Measurements from ENCODE around the gene CFAP46. TPM values are rescaled to one million over a fixed set of nuclear protein-coding genes. Genes with fewer than 3 reads are reported as not detected.
"Not testable (repeated sequence)": the region's sequence is repeated elsewhere in the genome, so short reads cannot be mapped to it uniquely, and the experiment has no call there.

The CFAP46 gene
- total RNA-seq, 2 experiments from 2014 or later = not detected

GRCh38 chr10:132957131-132957530 lies 14.8 kb upstream of the CFAP46 start:
- Mint-ChIP-seq H3K27me3 (peaks cover 16% of the 10 kb centered on the region), H3K9me3 (no peaks in the 10 kb centered on the region)

GRCh38 chr10:132956259-132956658 lies 13.9 kb upstream of the CFAP46 start:
- POLR2A ChIA-PET; H3K4me1 Mint-ChIP-seq (ENCODE audit: low read depth); H3K4me1 ChIP-seq (ENCODE audit: insufficient read depth, low read length); H3K27me3 ChIP-seq (ENCODE audit: control insufficient read depth in 1 of 2, insufficient read depth in 2 of 2, low read length in 2 of 2); H3K9me3 ChIP-seq (ENCODE audit: control insufficient read depth in 1 of 2, insufficient read depth in 1 of 2, low read length in 2 of 2); intact Hi-C loops (cut with DNase I, micrococcal nuclease); H3K27ac Mint-ChIP-seq; H3K9me3 Mint-ChIP-seq; H3K4me3 Mint-ChIP-seq; ATAC-seq (ENCODE audit: poor library complexity); H3K27ac ChIP-seq (ENCODE audit: low read depth in 1 of 2, low read length in 2 of 2); H3K36me3 ChIP-seq (ENCODE audit: insufficient read depth, low read length); DNase-seq; CTCF ChIA-PET; H3K4me3 ChIP-seq (ENCODE audit: low read length); H3K36me3 Mint-ChIP-seq (ENCODE audit: low read depth): not testable (repeated sequence)
- H3K27me3 Mint-ChIP-seq = peaks cover 21% of the 10 kb centered on the region

More at GRCh38 chr10:132957131-132957530, 14.8 kb upstream of the CFAP46 start:
- intact Hi-C loops (cut with DNase I, micrococcal nuclease) = no loop called here
- H3K4me3 Mint-ChIP-seq = no peak overlapping the region
- CTCF ChIA-PET = no interaction called here
- TF ChIP-seq CTCF (IDR thresholded peaks at IDR 0.05) = no peak
- no peaks in the 10 kb centered on the region for H3K36me3 ChIP-seq (ENCODE audit: insufficient read depth, low read length)
- no peak overlapping the region for H3K4me3 ChIP-seq (ENCODE audit: low read length)
- POLR2A ChIA-PET = no interaction called here
- ATAC-seq (ENCODE audit: poor library complexity) = no peak
- no peaks in the 10 kb centered on the region for H3K36me3 Mint-ChIP-seq (ENCODE audit: low read depth)
- H3K4me1 ChIP-seq (ENCODE audit: insufficient read depth, low read length) = peaks cover 5% of the 10 kb centered on the region
- no peak for DNase-seq
- H3K27me3 ChIP-seq (ENCODE audit: control insufficient read depth in 1 of 2, insufficient read depth in 2 of 2, low read length in 2 of 2) = peaks cover 0 to 1% of the 10 kb centered on the region in 2 experiments
- no peak overlapping the region for H3K27ac ChIP-seq (ENCODE audit: low read depth in 1 of 2, low read length in 2 of 2)
- H3K4me1 Mint-ChIP-seq (ENCODE audit: low read depth) = no peaks in the 10 kb centered on the region
- no peak overlapping the region for H3K27ac Mint-ChIP-seq
- H3K9me3 ChIP-seq (ENCODE audit: control insufficient read depth in 1 of 2, insufficient read depth in 1 of 2, low read length in 2 of 2) = peaks cover 0 to under 1% of the 10 kb centered on the region in 2 experiments

GRCh38 chr10:132955479-132955878 lies 13.1 kb upstream of the CFAP46 start:
- Mint-ChIP-seq H3K4me1 (ENCODE audit: low read depth) (no peaks in the 10 kb centered on the region), H3K27me3 (peaks cover 29% of the 10 kb centered on the region), H3K4me3 (no peak overlapping the region), H3K9me3 (no peaks in the 10 kb centered on the region), H3K36me3 (ENCODE audit: low read depth) (no peaks in the 10 kb centered on the region), H3K27ac (no peak overlapping the region)
- POLR2A ChIA-PET = no interaction called here
- peaks cover 2 to 6% of the 10 kb centered on the region in 2 experiments for H3K27me3 ChIP-seq (ENCODE audit: control insufficient read depth in 1 of 2, insufficient read depth in 2 of 2, low read length in 2 of 2)
- no peak for TF ChIP-seq CTCF (IDR thresholded peaks at IDR 0.05)
- intact Hi-C loops (cut with DNase I, micrococcal nuclease) = no loop called here
- no peaks in the 10 kb centered on the region for H3K36me3 ChIP-seq (ENCODE audit: insufficient read depth, low read length)
- peaks cover 0 to 5% of the 10 kb centered on the region in 2 experiments for H3K9me3 ChIP-seq (ENCODE audit: control insufficient read depth in 1 of 2, insufficient read depth in 1 of 2, low read length in 2 of 2)
- CTCF ChIA-PET = no interaction called here
- no peak overlapping the region for H3K27ac ChIP-seq (ENCODE audit: low read depth in 1 of 2, low read length in 2 of 2)
- ATAC-seq (ENCODE audit: poor library complexity) (no peak), DNase-seq (no peak)
- H3K4me3 ChIP-seq (ENCODE audit: low read length) = no peak overlapping the region
- H3K4me1 ChIP-seq (ENCODE audit: insufficient read depth, low read length) = no peaks in the 10 kb centered on the region

GRCh38 chr10:132953428-132953827 lies 11.1 kb upstream of the CFAP46 start:
- H3K4me3 Mint-ChIP-seq = no peak overlapping the region
- intact Hi-C loops (cut with DNase I, micrococcal nuclease) = no loop called here
- no peak for TF ChIP-seq CTCF (IDR thresholded peaks at IDR 0.05)
- H3K4me3 ChIP-seq (ENCODE audit: low read length) = no peak overlapping the region
- H3K4me1 Mint-ChIP-seq (ENCODE audit: low read depth) = no peaks in the 10 kb centered on the region
- H3K27ac Mint-ChIP-seq = no peak overlapping the region
- no peaks in the 10 kb centered on the region for H3K36me3 Mint-ChIP-seq (ENCODE audit: low read depth)
- no peaks in the 10 kb centered on the region for H3K4me1 ChIP-seq (ENCODE audit: insufficient read depth, low read length)
- H3K27me3 Mint-ChIP-seq = peaks cover 45% of the 10 kb centered on the region
- ATAC-seq (ENCODE audit: poor library complexity) (no peak), DNase-seq (no peak)
- peaks cover 5 to 6% of the 10 kb centered on the region in 2 experiments for H3K27me3 ChIP-seq (ENCODE audit: control insufficient read depth in 1 of 2, insufficient read depth in 2 of 2, low read length in 2 of 2)
- CTCF ChIA-PET = no interaction called here
- no peaks in the 10 kb centered on the region for H3K36me3 ChIP-seq (ENCODE audit: insufficient read depth, low read length)
- no peaks in the 10 kb centered on the region for H3K9me3 Mint-ChIP-seq
- peaks cover 0 to 5% of the 10 kb centered on the region in 2 experiments for H3K9me3 ChIP-seq (ENCODE audit: control insufficient read depth in 1 of 2, insufficient read depth in 1 of 2, low read length in 2 of 2)
- no peak overlapping the region for H3K27ac ChIP-seq (ENCODE audit: low read depth in 1 of 2, low read length in 2 of 2)
- POLR2A ChIA-PET = no interaction called here
